ENCODE measurements around the gene COLGALT1.
"Not testable (repeated sequence)": the region's sequence is repeated elsewhere in the genome, so short reads cannot be mapped to it uniquely, and the experiment has no call there.

COLGALT1 gene

GRCh38 chr19:17555480-17555928 is at the start of gene COLGALT1:
Gene COLGALT1 (plus strand): TSS chr19:17555649. CDS start chr19:17555714, 65 bp downstream.
- DNase-seq (ENCODE audit: low read depth in 2 of 2) = peak; percentile 91 to 99

- DNase-seq (ENCODE audit: low read depth in 2 of 2) = no peak
Observed at GRCh38 chr19:17506745-17507144, 48.7 kb upstream of the COLGALT1 start.

- not testable (repeated sequence) for DNase-seq (ENCODE audit: low read depth in 2 of 2)
Observed at GRCh38 chr19:17508558-17508933, 46.9 kb upstream of the COLGALT1 start.

- DNase-seq (ENCODE audit: low read depth in 2 of 2) = no peak
Observed at GRCh38 chr19:17510220-17510993, 45.0 kb upstream of the COLGALT1 start.

GRCh38 chr19:17511724-17512573 is 43.5 kb upstream of the COLGALT1 start:
- peak; percentile 74 to 78 for DNase-seq (ENCODE audit: low read depth in 2 of 2)

- DNase-seq (ENCODE audit: low read depth in 2 of 2) = no peak
Observed at GRCh38 chr19:17512574-17512939, 42.9 kb upstream of the COLGALT1 start.

- no peak for DNase-seq (ENCODE audit: low read depth in 2 of 2)
Observed at GRCh38 chr19:17515408-17516149, 39.9 kb upstream of the COLGALT1 start.

- no peak for DNase-seq (ENCODE audit: low read depth in 2 of 2)
Observed at GRCh38 chr19:17517898-17518297, 37.6 kb upstream of the COLGALT1 start.

GRCh38 chr19:17518654-17519053 is 36.8 kb upstream of the COLGALT1 start:
- DNase-seq (ENCODE audit: low read depth in 2 of 2) = not testable (repeated sequence)

GRCh38 chr19:17519967-17520366 is 35.5 kb upstream of the COLGALT1 start:
- no peak for DNase-seq (ENCODE audit: low read depth in 2 of 2)

GRCh38 chr19:17520865-17521264 is 34.6 kb upstream of the COLGALT1 start:
- DNase-seq (ENCODE audit: low read depth in 2 of 2) = no peak

GRCh38 chr19:17522988-17523872 is 32.2 kb upstream of the COLGALT1 start:
- DNase-seq (ENCODE audit: low read depth in 2 of 2) = peak in 1 of 2 donors; percentile 9

GRCh38 chr19:17524651-17525050 is 30.8 kb upstream of the COLGALT1 start:
- no peak for DNase-seq (ENCODE audit: low read depth in 2 of 2)

GRCh38 chr19:17525141-17525540 is 30.3 kb upstream of the COLGALT1 start:
- DNase-seq (ENCODE audit: low read depth in 2 of 2) = no peak

- no peak for DNase-seq (ENCODE audit: low read depth in 2 of 2)
Observed at GRCh38 chr19:17526922-17527321, 28.5 kb upstream of the COLGALT1 start.

- no peak for DNase-seq (ENCODE audit: low read depth in 2 of 2)
Observed at GRCh38 chr19:17527326-17527725, 28.1 kb upstream of the COLGALT1 start.

GRCh38 chr19:17528610-17529009 is 26.8 kb upstream of the COLGALT1 start:
- DNase-seq (ENCODE audit: low read depth in 2 of 2) = no peak

- no peak for DNase-seq (ENCODE audit: low read depth in 2 of 2)
Observed at GRCh38 chr19:17529239-17530158, 25.9 kb upstream of the COLGALT1 start.

GRCh38 chr19:17530586-17530985 is 24.9 kb upstream of the COLGALT1 start:
- DNase-seq (ENCODE audit: low read depth in 2 of 2) = no peak

GRCh38 chr19:17532116-17532515 is 23.3 kb upstream of the COLGALT1 start:
- DNase-seq (ENCODE audit: low read depth in 2 of 2) = no peak
